Glutamatergic neuron (in vitro differentiated cells): ENCODE results near the gene DXO. TPM values are rescaled to one million over a fixed set of nuclear protein-coding genes. Genes with fewer than 3 reads are reported as not detected.

Experiments
- DNase-seq: peaks from one replicate; pipeline ENCODE4 v3.0.0; 2022
- H3K27ac Mint-ChIP-seq: one replicate; pipeline ENCODE4 v1.8.0; 2020; ENCODE audit warnings: mild to moderate bottlenecking, mixed read lengths, inconsistent platforms; ENCODE audit not compliant: unreplicated experiment
- H3K27me3 Mint-ChIP-seq: one replicate; pipeline ENCODE4 v1.8.0; 2020; ENCODE audit warnings: mild to moderate bottlenecking, moderate library complexity, mixed read lengths, inconsistent platforms; ENCODE audit not compliant: unreplicated experiment
- H3K36me3 Mint-ChIP-seq: one replicate; pipeline ENCODE4 v1.8.0; 2020; ENCODE audit warnings: mild to moderate bottlenecking, mixed read lengths, inconsistent platforms; ENCODE audit not compliant: unreplicated experiment
- H3K4me1 Mint-ChIP-seq: one replicate; pipeline ENCODE4 v1.8.0; 2020; ENCODE audit warnings: mild to moderate bottlenecking, low read depth, mixed read lengths, inconsistent platforms; ENCODE audit not compliant: unreplicated experiment
- H3K4me3 Mint-ChIP-seq: one replicate; pipeline ENCODE4 v1.8.0; 2020; ENCODE audit warnings: mild to moderate bottlenecking, mixed read lengths, inconsistent platforms; ENCODE audit not compliant: unreplicated experiment
- H3K9me3 Mint-ChIP-seq: one replicate; pipeline ENCODE4 v1.8.0; 2020; ENCODE audit warnings: mild to moderate bottlenecking, moderate library complexity, mixed read lengths, inconsistent platforms; ENCODE audit not compliant: unreplicated experiment
- total RNA-seq: library from RNA; stranded (reverse); fragmentation: NEBNext Ultra II Directional; extraction: Animal tissue kit (Norgen Biotek cat#: 25700); gene quantifications from one replicate; pipeline ENCODE4 v1.2.1, GENCODE V29; 2021; ENCODE audit not compliant: unreplicated experiment
- TF ChIP-seq, protein P1 (sequence below): fragments of 200-600 bp; sonication (generic); IDR thresholded peaks from one replicate; pipeline ENCODE4 v1.5.0; 2021; ENCODE audit not compliant: partially characterized antibody, unreplicated experiment

The DXO gene
- total RNA-seq, 1 donor from 2014 or later, result 23.8 TPM

DNA sequence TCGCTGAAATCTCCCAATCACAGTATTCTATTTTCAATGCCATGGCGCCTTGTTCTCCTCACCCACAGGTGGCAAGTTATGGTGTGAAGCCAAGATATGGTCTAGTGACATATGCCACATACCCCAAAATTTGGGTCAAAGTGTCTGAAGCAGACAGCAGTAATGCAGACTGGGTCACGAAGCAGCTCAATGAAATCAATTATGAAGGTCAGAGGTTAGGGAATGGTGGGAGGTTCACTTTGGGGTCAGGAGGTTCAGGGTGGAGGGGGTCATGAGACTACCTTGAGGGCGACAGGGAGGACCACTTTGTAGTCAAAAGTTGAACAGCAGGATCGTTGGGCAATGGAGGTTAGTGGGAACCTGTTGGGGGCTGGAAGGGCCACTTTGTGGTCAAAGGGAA lies 23.6 kb downstream of the DXO start:
- Mint-ChIP-seq H3K27ac (no peak overlapping the region), H3K9me3 (no peaks in the 10 kb centered on the region), H3K27me3 (peaks cover 5% of the 10 kb centered on the region), H3K4me1 (no peaks in the 10 kb centered on the region), H3K36me3 (peaks cover 3% of the 10 kb centered on the region), H3K4me3 (no peak overlapping the region)
- TF ChIP-seq, protein P1, sequence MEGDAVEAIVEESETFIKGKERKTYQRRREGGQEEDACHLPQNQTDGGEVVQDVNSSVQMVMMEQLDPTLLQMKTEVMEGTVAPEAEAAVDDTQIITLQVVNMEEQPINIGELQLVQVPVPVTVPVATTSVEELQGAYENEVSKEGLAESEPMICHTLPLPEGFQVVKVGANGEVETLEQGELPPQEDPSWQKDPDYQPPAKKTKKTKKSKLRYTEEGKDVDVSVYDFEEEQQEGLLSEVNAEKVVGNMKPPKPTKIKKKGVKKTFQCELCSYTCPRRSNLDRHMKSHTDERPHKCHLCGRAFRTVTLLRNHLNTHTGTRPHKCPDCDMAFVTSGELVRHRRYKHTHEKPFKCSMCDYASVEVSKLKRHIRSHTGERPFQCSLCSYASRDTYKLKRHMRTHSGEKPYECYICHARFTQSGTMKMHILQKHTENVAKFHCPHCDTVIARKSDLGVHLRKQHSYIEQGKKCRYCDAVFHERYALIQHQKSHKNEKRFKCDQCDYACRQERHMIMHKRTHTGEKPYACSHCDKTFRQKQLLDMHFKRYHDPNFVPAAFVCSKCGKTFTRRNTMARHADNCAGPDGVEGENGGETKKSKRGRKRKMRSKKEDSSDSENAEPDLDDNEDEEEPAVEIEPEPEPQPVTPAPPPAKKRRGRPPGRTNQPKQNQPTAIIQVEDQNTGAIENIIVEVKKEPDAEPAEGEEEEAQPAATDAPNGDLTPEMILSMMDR, result no peak
- DNase-seq, result no peak

DNA sequence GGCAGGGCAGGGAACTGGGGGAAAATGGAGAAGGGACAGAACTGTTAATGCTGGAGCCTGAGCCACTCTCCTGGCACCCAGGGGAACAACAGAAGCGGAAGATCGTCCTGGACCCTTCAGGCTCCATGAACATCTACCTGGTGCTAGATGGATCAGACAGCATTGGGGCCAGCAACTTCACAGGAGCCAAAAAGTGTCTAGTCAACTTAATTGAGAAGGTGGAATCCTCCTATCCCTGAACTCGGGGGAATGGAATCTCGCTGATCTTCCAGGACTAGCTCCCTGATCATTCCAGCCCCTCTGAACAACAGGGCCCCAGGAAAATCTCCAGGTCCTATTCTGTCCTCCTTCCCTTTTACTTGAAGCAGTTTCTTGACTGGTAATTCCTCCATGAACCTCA lies 24.1 kb downstream of the DXO start:
- no peak for DNase-seq
- no peaks in the 10 kb centered on the region for H3K9me3 Mint-ChIP-seq
- no peaks in the 10 kb centered on the region for H3K36me3 Mint-ChIP-seq
- H3K27me3 Mint-ChIP-seq, result peaks cover 5% of the 10 kb centered on the region
- no peaks in the 10 kb centered on the region for H3K4me1 Mint-ChIP-seq
- H3K4me3 Mint-ChIP-seq, result no peak overlapping the region
- no peak overlapping the region for H3K27ac Mint-ChIP-seq
- TF ChIP-seq, protein P1, result no peak

GRCh38 chr6:31947070-31947675 lies 24.8 kb downstream of the DXO start:
- Mint-ChIP-seq H3K27ac (no peak overlapping the region), H3K36me3 (no peaks in the 10 kb centered on the region), H3K9me3 (no peaks in the 10 kb centered on the region), H3K4me3 (no peak overlapping the region), H3K27me3 (peaks cover 6% of the 10 kb centered on the region), H3K4me1 (no peaks in the 10 kb centered on the region)
- TF ChIP-seq, protein P1, result no peak
- no peak for DNase-seq

DNA sequence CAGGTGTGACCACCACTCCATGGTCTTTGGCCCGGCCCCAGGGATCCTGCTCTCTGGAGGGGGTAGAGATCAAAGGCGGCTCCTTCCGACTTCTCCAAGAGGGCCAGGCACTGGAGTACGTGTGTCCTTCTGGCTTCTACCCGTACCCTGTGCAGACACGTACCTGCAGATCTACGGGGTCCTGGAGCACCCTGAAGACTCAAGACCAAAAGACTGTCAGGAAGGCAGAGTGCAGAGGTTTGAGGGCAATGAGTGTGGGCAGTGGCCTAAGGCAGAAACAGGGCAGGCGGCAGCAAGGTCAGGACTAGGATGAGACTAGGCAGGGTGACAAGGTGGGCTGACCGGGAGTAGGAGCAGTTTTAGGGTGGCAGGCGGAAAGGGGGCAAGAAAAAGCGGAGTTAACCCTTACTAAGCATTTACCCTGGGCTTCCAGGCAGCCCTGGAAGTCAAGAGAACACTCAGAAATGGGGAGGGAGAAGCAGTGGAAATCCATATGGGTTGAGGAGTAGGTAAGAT lies 25.5 kb downstream of the DXO start:
- TF ChIP-seq, protein P1, result no peak
- H3K9me3 Mint-ChIP-seq, result no peaks in the 10 kb centered on the region
- no peak overlapping the region for H3K27ac Mint-ChIP-seq
- H3K27me3 Mint-ChIP-seq, result peaks cover 6% of the 10 kb centered on the region
- no peaks in the 10 kb centered on the region for H3K4me1 Mint-ChIP-seq
- H3K36me3 Mint-ChIP-seq, result no peaks in the 10 kb centered on the region
- H3K4me3 Mint-ChIP-seq, result no peak overlapping the region
- DNase-seq, result no peak

GRCh38 chr6:31945507-31946369 lies 26.2 kb downstream of the DXO start, which contains the start of gene CFB:
Gene CFB (plus strand): TSS chr6:31946095. CDS start chr6:31946222, 127 bp downstream.
- Mint-ChIP-seq H3K36me3 (no peaks in the 10 kb centered on the region), H3K4me3 (no peak within 1 kb of the TSS), H3K27ac (no peak within 1 kb of the TSS), H3K27me3 (peaks cover 6% of the 10 kb centered on the region), H3K9me3 (no peaks in the 10 kb centered on the region), H3K4me1 (no peaks in the 10 kb centered on the region)
- TF ChIP-seq, protein P1, result no peak
- DNase-seq, result no peak
